PC-3 (cell line): ENCODE results near the gene C5orf58. TPM values are rescaled to one million over a fixed set of nuclear protein-coding genes. Genes with fewer than 3 reads are reported as not detected.

Experiments used
- ATAC-seq: fragments of 200-7000 bp; cut with Tn5 transposase; 2 replicates; pipeline ENCODE4 v1.9.1; 2020; ENCODE audit warnings: mild to moderate bottlenecking, moderate library complexity
- BruUV-seq: library from RNA; stranded (reverse); fragments of 400-500 nt; replicated peaks from 2 replicates; lab custom pipeline; 2021; lab: Mats Ljungman, UMichigan
- CTCF ChIA-PET: fragments of 300-600 bp; sonication (Branson Sonifier 250); formaldehyde crosslinking; loops from one replicate; lab custom pipeline; 2022; ENCODE audit warnings: antibody characterized with exemption; lab: Charles Lee
- POLR2A ChIA-PET: fragments of 300-600 bp; sonication (Branson Sonifier 250); formaldehyde crosslinking; loops from one replicate; lab custom pipeline; 2022; ENCODE audit warnings: antibody characterized with exemption; ENCODE audit not compliant: unreplicated experiment; lab: Charles Lee
- DNase-seq: peaks from one replicate; pipeline ENCODE4 v3.0.0-alpha.2; 2015
- H2AFZ ChIP-seq: fragments of 300-600 bp; sonication (generic); 2 replicates; pipeline ENCODE4 v1.6.0; 2016; ENCODE audit warnings: antibody characterized with exemption, low read length
- H3F3A ChIP-seq: fragments of 300-600 bp; sonication (generic); one replicate; pipeline ENCODE4 v1.6.0; 2017; ENCODE audit warnings: antibody characterized with exemption, low read length, control low read depth, mild to moderate bottlenecking; ENCODE audit not compliant: unreplicated experiment
- H3K27ac ChIP-seq: fragments of 300-600 bp; sonication (generic); 2 replicates; pipeline ENCODE4 v1.5.1; 2016; ENCODE audit warnings: mild to moderate bottlenecking, low read length
- H3K27me3 ChIP-seq: fragments of 300-600 bp; sonication (generic); 2 replicates; pipeline ENCODE4 v1.6.1; 2016; ENCODE audit warnings: low read length, mixed read lengths
- H3K36me3 ChIP-seq: fragments of 300-600 bp; sonication (generic); 2 replicates; pipeline ENCODE4 v1.6.1; 2016; ENCODE audit warnings: low read depth, mixed run types, low read length, mixed read lengths
- H3K4me1 ChIP-seq: fragments of 300-600 bp; sonication (generic); 2 replicates; pipeline ENCODE4 v1.5.1; 2016; ENCODE audit warnings: low read length; ENCODE audit not compliant: insufficient read depth
- H3K4me2 ChIP-seq: fragments of 300-600 bp; sonication (generic); 2 replicates; pipeline ENCODE4 v1.6.0; 2016; ENCODE audit warnings: low read length
- H3K4me3 ChIP-seq: fragments of 300-600 bp; sonication (generic); 2 replicates; pipeline ENCODE4 v1.5.1; 2016; ENCODE audit warnings: mild to moderate bottlenecking, low read length, mixed read lengths
- H3K79me2 ChIP-seq: fragments of 300-600 bp; sonication (generic); 2 replicates; pipeline ENCODE4 v1.6.1; 2017; ENCODE audit warnings: low read length, mixed read lengths
- H3K9ac ChIP-seq: fragments of 300-600 bp; sonication (generic); 2 replicates; pipeline ENCODE4 v1.6.0; 2016; ENCODE audit warnings: mild to moderate bottlenecking, low read length
- H3K9me2 ChIP-seq: fragments of 300-600 bp; sonication (generic); replicated peaks from 2 replicates; pipeline ENCODE4 v1.6.1; 2016; ENCODE audit warnings: mixed run types, low read length, mixed read lengths
- H3K9me3 ChIP-seq: fragments of 300-600 bp; sonication (generic); 2 replicates; pipeline ENCODE4 v1.6.1; 2016; ENCODE audit warnings: low read length, mixed read lengths
- H4K20me1 ChIP-seq: fragments of 300-600 bp; sonication (generic); 2 replicates; pipeline ENCODE4 v1.6.1; 2016; ENCODE audit warnings: low read length, mixed read lengths
- CTCF ChIP-seq: fragments of 300-600 bp; sonication (generic); conservative IDR thresholded peaks from 2 replicates; pipeline ENCODE4 v1.5.1; 2017; ENCODE audit warnings: antibody characterized with exemption, low read depth, mild to moderate bottlenecking, low read length
- EZH2 ChIP-seq: fragments of 300-600 bp; sonication (generic); IDR thresholded peaks from one replicate; pipeline ENCODE4 v1.6.1; 2017; ENCODE audit warnings: antibody characterized with exemption, mild to moderate bottlenecking, low read length; ENCODE audit not compliant: unreplicated experiment
- EZH2phosphoT487 ChIP-seq: fragments of 300-600 bp; sonication (generic); IDR thresholded peaks from 2 replicates; pipeline ENCODE4 v1.6.1; 2018; ENCODE audit warnings: mild to moderate bottlenecking, antibody characterized with exemption, low read length, borderline replicate concordance
- intact Hi-C: fragments of 100-400 bp; cut with micrococcal nuclease; formaldehyde crosslinking; loops from 2 replicates; pipeline ENCODE4 v1.9.0; 2023
- total RNA-seq: library from RNA; depleted of rRNA; stranded (reverse); fragments of >200 nt; gene quantifications from 2 replicates; pipeline ENCODE4 v1.2.3, GENCODE V29; 2014

The C5orf58 gene
- total RNA-seq, 1 experiment from 2014 or later: not detected

DNA sequence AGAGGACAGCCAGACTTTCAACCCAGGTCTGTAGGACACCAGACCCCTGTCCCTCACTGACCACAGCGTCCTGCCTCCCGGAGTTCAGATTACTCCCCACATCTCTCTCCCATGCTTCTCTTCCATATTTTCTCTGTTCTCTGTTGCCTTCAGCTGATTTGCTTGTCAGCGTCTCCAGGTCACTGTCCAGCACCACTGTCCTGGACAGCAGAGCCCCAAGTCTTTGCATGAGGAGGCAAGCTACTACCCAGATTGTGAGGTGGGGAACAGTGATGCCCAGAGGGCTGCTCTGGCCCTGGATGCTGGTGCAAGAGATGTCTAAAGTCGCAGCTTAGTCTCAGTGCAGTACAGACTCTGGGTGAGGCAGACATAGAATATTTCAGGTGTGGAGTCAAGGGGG, 48.0 kb upstream of the C5orf58 start:
- intact Hi-C loops: loop anchor here (1.0 kb wide), 2 partner anchors 32 to 84 kb away; no protein-coding TSS in a partner anchor
- Histone ChIP-seq H3K36me3 (no peaks in the 10 kb centered on the region), H3K4me2 (no peak overlapping the region), H3F3A (no peaks in the 10 kb centered on the region), H3K27ac (no peak overlapping the region), H3K9me2 (no peaks in the 10 kb centered on the region), H3K79me2 (no peaks in the 10 kb centered on the region), H3K9ac (no peak overlapping the region), H3K9me3 (no peaks in the 10 kb centered on the region), H3K27me3 (no peaks in the 10 kb centered on the region), H3K4me1 (no peaks in the 10 kb centered on the region), H3K4me3 (no peak overlapping the region), H4K20me1 (no peaks in the 10 kb centered on the region), H2AFZ (no peak overlapping the region)
- POLR2A ChIA-PET: no interaction called here
- BruUV-seq: no TSS peak
- TF ChIP-seq CTCF (no peak), EZH2 (no peak), EZH2phosphoT487 (no peak)
- no peak for DNase-seq
- CTCF ChIA-PET: no interaction called here
- no peak for ATAC-seq

DNA sequence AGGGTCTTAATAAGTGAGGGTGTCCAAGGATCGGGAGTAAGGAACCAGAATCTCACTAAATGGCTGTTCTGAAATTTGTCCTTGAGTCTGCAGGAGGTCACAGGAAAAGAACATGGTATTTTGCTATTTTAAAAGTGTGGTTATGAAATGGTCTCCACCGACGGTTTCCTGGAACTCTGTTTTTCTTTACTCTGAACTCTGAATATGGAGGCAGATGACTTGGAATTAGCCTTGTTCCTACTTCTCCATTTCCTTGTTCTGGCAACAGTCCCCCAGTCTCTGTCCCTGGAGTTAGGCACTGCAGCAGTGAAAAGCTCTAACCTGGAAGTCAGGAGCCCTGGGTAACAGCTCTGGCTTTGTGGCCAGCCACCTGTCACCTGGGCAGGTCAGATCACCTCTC, 46.6 kb upstream of the C5orf58 start:
- no peak overlapping the region for H3K4me2 ChIP-seq
- H3K4me3 ChIP-seq: no peak overlapping the region
- CTCF ChIA-PET: no interaction called here
- no peak overlapping the region for H3K9ac ChIP-seq
- H3K36me3 ChIP-seq: no peaks in the 10 kb centered on the region
- no peaks in the 10 kb centered on the region for H3K79me2 ChIP-seq
- BruUV-seq: no TSS peak
- no peaks in the 10 kb centered on the region for H3K27me3 ChIP-seq
- H3K9me3 ChIP-seq: no peaks in the 10 kb centered on the region
- no peaks in the 10 kb centered on the region for H3K9me2 ChIP-seq
- ATAC-seq: no peak
- H3F3A ChIP-seq: no peaks in the 10 kb centered on the region
- no peak overlapping the region for H2AFZ ChIP-seq
- POLR2A ChIA-PET: no interaction called here
- no peaks in the 10 kb centered on the region for H3K4me1 ChIP-seq
- H3K27ac ChIP-seq: no peak overlapping the region
- no peak for DNase-seq
- no peak for TF ChIP-seq EZH2phosphoT487
- intact Hi-C loops: no loop called here
- H4K20me1 ChIP-seq: no peaks in the 10 kb centered on the region

DNA sequence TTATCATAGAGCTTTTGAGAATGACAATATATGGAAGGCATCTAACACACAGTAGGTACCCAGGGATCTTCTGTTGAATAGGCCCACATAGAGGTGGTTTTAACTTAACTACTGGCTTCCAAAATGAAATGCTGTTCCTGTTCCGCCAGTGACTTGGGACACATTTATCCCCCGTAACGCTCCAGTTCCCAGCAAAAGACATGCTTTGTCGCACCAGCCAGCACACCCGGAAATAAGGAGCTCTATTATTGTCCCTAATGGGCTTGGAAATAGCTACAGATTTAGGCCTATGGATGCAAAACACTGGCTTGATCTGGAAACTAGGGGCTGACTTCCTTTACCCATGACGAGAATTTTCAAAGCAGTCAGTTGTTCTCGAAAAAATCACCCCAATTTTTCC, 45.9 kb upstream of the C5orf58 start:
- Histone ChIP-seq H3K27me3 (no peaks in the 10 kb centered on the region), H3F3A (no peaks in the 10 kb centered on the region), H3K79me2 (no peaks in the 10 kb centered on the region), H3K27ac (no peak overlapping the region), H3K36me3 (no peaks in the 10 kb centered on the region), H3K9me2 (no peaks in the 10 kb centered on the region), H3K4me1 (no peaks in the 10 kb centered on the region), H4K20me1 (no peaks in the 10 kb centered on the region), H3K9ac (no peak overlapping the region), H3K9me3 (no peaks in the 10 kb centered on the region), H2AFZ (no peak overlapping the region), H3K4me2 (no peak overlapping the region), H3K4me3 (no peak overlapping the region)
- TF ChIP-seq CTCF (no peak), EZH2phosphoT487 (no peak), EZH2 (no peak)
- ATAC-seq (no peak), DNase-seq (no peak)
- no TSS peak for BruUV-seq
- intact Hi-C loops: no loop called here
- POLR2A ChIA-PET: no interaction called here
- CTCF ChIA-PET: no interaction called here
